ENCODE data around the gene CAGE1.
"Not testable (repeated sequence)": the region's sequence is repeated elsewhere in the genome, so short reads cannot be mapped to it uniquely, and the experiment has no call there.

Gene CAGE1

GRCh38 chr6:7401075-7401474, 11.5 kb upstream of the CAGE1 start:
- Histone ChIP-seq H3K36me3 (ENCODE audit: control insufficient read depth, insufficient read depth, low read length) (peaks cover 9% of the 10 kb centered on the region), H3K27me3 (ENCODE audit: control insufficient read depth, insufficient read depth, low read length) (no peaks in the 10 kb centered on the region), H3K4me3 (ENCODE audit: low read length) (no peak overlapping the region), H3K9ac (ENCODE audit: low read length) (no peak overlapping the region), H3K4me1 (ENCODE audit: control insufficient read depth, insufficient read depth, low read length) (no peaks in the 10 kb centered on the region), H3K27ac (ENCODE audit: low read depth, low read length) (no peak overlapping the region)

DNA sequence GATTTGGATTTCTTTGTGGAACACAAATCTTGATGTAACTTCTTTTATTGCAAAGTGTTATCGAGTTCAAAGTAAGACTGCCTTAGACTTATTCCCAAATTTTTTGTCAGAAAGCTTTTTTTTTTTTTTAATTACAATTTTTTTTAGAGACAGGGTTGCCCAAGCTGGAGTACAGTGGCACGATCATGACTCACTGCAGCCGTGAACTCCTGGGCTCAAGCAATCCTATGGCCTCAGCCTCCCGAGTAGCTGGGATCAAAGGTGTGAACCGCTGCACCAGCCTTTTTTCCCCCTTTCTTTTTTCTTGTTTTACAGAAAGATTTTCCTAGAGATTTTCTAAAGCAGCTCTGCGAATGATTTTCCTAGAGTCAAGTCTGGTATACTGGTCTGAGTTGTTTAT, 2.9 kb upstream of the CAGE1 start:
- no peak overlapping the region for H3K27ac ChIP-seq (ENCODE audit: low read depth, low read length)
- no peak overlapping the region for H3K4me3 ChIP-seq (ENCODE audit: low read length)
- peaks cover 7% of the 10 kb centered on the region for H3K4me1 ChIP-seq (ENCODE audit: control insufficient read depth, insufficient read depth, low read length)
- H3K27me3 ChIP-seq (ENCODE audit: control insufficient read depth, insufficient read depth, low read length): no peaks in the 10 kb centered on the region
- H3K9ac ChIP-seq (ENCODE audit: low read length): no peak overlapping the region
- no peaks in the 10 kb centered on the region for H3K36me3 ChIP-seq (ENCODE audit: control insufficient read depth, insufficient read depth, low read length)

GRCh38 chr6:7391151-7391550, 1.6 kb upstream of the CAGE1 start:
- H3K36me3 ChIP-seq (ENCODE audit: control insufficient read depth, insufficient read depth, low read length): no peaks in the 10 kb centered on the region
- H3K4me1 ChIP-seq (ENCODE audit: control insufficient read depth, insufficient read depth, low read length): peaks cover 7% of the 10 kb centered on the region
- no peaks in the 10 kb centered on the region for H3K27me3 ChIP-seq (ENCODE audit: control insufficient read depth, insufficient read depth, low read length)
- H3K4me3 ChIP-seq (ENCODE audit: low read length): no peak overlapping the region
- H3K9ac ChIP-seq (ENCODE audit: low read length): no peak overlapping the region
- H3K27ac ChIP-seq (ENCODE audit: low read depth, low read length): no peak overlapping the region

DNA sequence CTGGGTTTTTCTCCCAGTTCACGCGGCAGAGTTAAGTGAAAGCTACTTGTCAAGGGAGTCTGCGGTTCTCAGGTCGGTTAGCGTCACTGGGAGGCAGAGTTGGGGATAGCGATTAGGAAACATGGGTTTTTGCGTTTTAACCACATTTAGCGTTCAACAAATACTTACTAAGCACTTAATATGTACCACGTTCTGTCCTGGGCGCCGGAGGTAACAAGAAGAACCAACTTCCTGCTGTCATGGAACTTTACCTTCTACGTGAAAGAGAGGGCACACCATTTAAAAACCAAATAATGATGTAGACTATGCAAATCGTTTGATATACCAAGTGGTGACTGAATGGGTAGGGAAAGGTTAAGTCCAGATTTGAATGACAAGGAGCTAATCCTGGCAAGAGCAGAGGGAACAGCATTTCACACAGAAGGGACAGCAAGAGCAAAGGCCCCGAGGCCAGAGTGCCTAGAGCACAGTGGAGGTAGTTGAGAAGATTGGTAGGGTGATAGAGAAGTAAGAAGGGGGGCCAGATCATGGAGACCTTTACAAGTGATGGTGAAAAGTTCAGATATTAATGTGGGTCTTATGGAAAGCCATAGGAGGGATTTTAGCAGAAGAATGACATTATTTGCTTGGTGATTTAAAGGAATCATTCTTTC, 810 bp upstream of the CAGE1 start:
- peak overlapping the region; percentile 89 for H3K4me3 ChIP-seq (ENCODE audit: low read length)
- H3K27ac ChIP-seq (ENCODE audit: low read depth, low read length): peak overlapping the region; percentile 96
- no peaks in the 10 kb centered on the region for H3K36me3 ChIP-seq (ENCODE audit: control insufficient read depth, insufficient read depth, low read length)
- H3K27me3 ChIP-seq (ENCODE audit: control insufficient read depth, insufficient read depth, low read length): no peaks in the 10 kb centered on the region
- peaks cover 7% of the 10 kb centered on the region for H3K4me1 ChIP-seq (ENCODE audit: control insufficient read depth, insufficient read depth, low read length)
- peak overlapping the region; percentile 81 for H3K9ac ChIP-seq (ENCODE audit: low read length)

DNA sequence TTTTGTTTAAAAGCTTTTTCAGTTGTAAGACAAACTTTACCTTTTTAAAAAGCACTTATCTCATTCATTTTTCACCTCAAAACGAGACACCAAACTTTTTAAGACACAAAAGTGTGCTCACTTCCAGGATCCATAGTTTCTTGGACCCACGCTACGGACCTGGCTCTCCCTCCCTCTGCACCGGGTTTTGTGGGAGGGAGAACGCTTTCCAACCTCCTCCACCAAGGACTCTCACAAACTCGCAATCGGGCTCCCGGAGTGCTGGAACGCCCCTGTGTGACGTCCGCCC, 436 bp downstream of the CAGE1 start:
- Histone ChIP-seq H3K27ac (ENCODE audit: low read depth, low read length) (peak overlapping the region; percentile 96), H3K4me3 (ENCODE audit: low read length) (peak overlapping the region; percentile 89), H3K9ac (ENCODE audit: low read length) (peak overlapping the region; percentile 99), H3K36me3 (ENCODE audit: control insufficient read depth, insufficient read depth, low read length) (no peaks in the 10 kb centered on the region), H3K27me3 (ENCODE audit: control insufficient read depth, insufficient read depth, low read length) (no peaks in the 10 kb centered on the region), H3K4me1 (ENCODE audit: control insufficient read depth, insufficient read depth, low read length) (peaks cover 7% of the 10 kb centered on the region)

DNA sequence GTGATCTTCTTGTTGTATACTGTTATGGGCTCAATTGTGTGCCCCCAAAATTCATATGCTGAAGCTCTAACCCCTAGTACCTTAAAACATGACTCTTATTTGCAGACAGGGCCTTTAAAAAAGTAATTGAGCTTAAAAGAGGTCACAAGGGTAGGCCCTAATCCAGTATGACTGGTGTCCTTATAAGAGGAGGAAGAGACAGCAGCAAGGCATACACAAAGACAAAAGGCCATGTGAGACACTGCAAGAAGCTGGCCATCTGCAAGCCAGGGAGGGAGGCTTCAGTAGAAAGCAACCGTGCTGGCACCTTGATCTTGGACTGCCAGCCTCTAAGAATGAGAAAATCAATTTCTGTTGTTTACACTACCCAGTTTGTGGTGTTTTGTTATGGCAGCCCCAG, 8.4 kb downstream of the CAGE1 start:
- Histone ChIP-seq H3K4me1 (ENCODE audit: control insufficient read depth, insufficient read depth, low read length) (no peaks in the 10 kb centered on the region), H3K27ac (ENCODE audit: low read depth, low read length) (no peak overlapping the region), H3K9ac (ENCODE audit: low read length) (no peak overlapping the region), H3K4me3 (ENCODE audit: low read length) (no peak overlapping the region), H3K36me3 (ENCODE audit: control insufficient read depth, insufficient read depth, low read length) (no peaks in the 10 kb centered on the region), H3K27me3 (ENCODE audit: control insufficient read depth, insufficient read depth, low read length) (no peaks in the 10 kb centered on the region)

GRCh38 chr6:7378740-7379139, 10.8 kb downstream of the CAGE1 start:
- Histone ChIP-seq H3K9ac (ENCODE audit: low read length) (no peak overlapping the region), H3K4me3 (ENCODE audit: low read length) (no peak overlapping the region), H3K27ac (ENCODE audit: low read depth, low read length) (no peak overlapping the region), H3K36me3 (ENCODE audit: control insufficient read depth, insufficient read depth, low read length) (no peaks in the 10 kb centered on the region), H3K4me1 (ENCODE audit: control insufficient read depth, insufficient read depth, low read length) (no peaks in the 10 kb centered on the region), H3K27me3 (ENCODE audit: control insufficient read depth, insufficient read depth, low read length) (no peaks in the 10 kb centered on the region)

DNA sequence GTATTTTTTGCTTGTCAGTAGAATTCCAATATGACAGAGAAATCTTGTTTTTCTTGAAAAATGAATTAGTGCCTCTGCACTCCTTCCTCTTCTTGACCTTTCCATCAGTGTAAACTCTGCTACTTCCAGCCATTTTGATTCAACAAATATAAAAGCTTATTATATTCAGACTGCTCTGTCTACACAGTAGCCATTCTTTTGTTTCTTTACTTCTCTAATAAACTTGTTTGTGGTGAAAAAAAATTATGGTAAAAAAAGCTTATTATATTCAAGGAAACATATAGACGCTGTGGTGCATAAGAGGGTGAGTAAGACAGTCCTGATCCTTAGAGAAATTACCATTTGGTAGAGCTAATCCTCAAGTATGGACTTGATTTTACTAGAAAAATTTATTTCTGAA, 11.6 kb downstream of the CAGE1 start:
- H3K27me3 ChIP-seq (ENCODE audit: control insufficient read depth, insufficient read depth, low read length): no peaks in the 10 kb centered on the region
- no peaks in the 10 kb centered on the region for H3K4me1 ChIP-seq (ENCODE audit: control insufficient read depth, insufficient read depth, low read length)
- H3K36me3 ChIP-seq (ENCODE audit: control insufficient read depth, insufficient read depth, low read length): no peaks in the 10 kb centered on the region
- H3K9ac ChIP-seq (ENCODE audit: low read length): no peak overlapping the region
- no peak overlapping the region for H3K27ac ChIP-seq (ENCODE audit: low read depth, low read length)
- no peak overlapping the region for H3K4me3 ChIP-seq (ENCODE audit: low read length)

- Histone ChIP-seq H3K27ac (ENCODE audit: low read depth, low read length) (no peak overlapping the region), H3K9ac (ENCODE audit: low read length) (no peak overlapping the region), H3K27me3 (ENCODE audit: control insufficient read depth, insufficient read depth, low read length) (no peaks in the 10 kb centered on the region), H3K4me3 (ENCODE audit: low read length) (no peak overlapping the region), H3K4me1 (ENCODE audit: control insufficient read depth, insufficient read depth, low read length) (no peaks in the 10 kb centered on the region), H3K36me3 (ENCODE audit: control insufficient read depth, insufficient read depth, low read length) (no peaks in the 10 kb centered on the region)
Measured at GRCh38 chr6:7373739-7374138, 15.8 kb downstream of the CAGE1 start.

GRCh38 chr6:7367408-7367807, 22.1 kb downstream of the CAGE1 start:
- H3K27ac ChIP-seq (ENCODE audit: low read depth, low read length): no peak overlapping the region
- no peaks in the 10 kb centered on the region for H3K27me3 ChIP-seq (ENCODE audit: control insufficient read depth, insufficient read depth, low read length)
- no peak overlapping the region for H3K9ac ChIP-seq (ENCODE audit: low read length)
- H3K36me3 ChIP-seq (ENCODE audit: control insufficient read depth, insufficient read depth, low read length): no peaks in the 10 kb centered on the region
- H3K4me3 ChIP-seq (ENCODE audit: low read length): no peak overlapping the region
- H3K4me1 ChIP-seq (ENCODE audit: control insufficient read depth, insufficient read depth, low read length): no peaks in the 10 kb centered on the region

DNA sequence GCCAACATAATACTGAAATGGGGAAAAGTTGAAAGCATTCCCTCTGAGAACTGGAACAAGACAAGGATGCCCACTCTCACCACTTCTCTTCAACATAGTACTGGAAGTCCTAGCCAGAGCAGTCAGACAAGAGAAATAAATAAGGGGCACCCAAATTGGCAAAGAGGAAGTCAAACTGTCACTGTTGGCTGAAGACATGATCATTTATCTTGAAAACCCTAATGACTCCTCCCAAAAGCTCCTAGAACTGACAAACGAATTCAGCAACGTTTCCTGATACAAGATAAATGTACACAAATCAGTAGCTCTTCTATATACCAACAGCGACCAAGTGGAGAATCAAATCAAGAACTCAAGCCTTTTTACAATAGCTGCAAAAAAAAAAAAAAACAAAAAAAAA, 37.6 kb downstream of the CAGE1 start:
- not testable (repeated sequence) for H3K27ac ChIP-seq (ENCODE audit: low read depth, low read length); H3K4me3 ChIP-seq (ENCODE audit: low read length); H3K4me1 ChIP-seq (ENCODE audit: control insufficient read depth, insufficient read depth, low read length); H3K9ac ChIP-seq (ENCODE audit: low read length); H3K36me3 ChIP-seq (ENCODE audit: control insufficient read depth, insufficient read depth, low read length); H3K27me3 ChIP-seq (ENCODE audit: control insufficient read depth, insufficient read depth, low read length)

- H3K36me3 ChIP-seq (ENCODE audit: control insufficient read depth, insufficient read depth, low read length); H3K27me3 ChIP-seq (ENCODE audit: control insufficient read depth, insufficient read depth, low read length); H3K9ac ChIP-seq (ENCODE audit: low read length); H3K4me1 ChIP-seq (ENCODE audit: control insufficient read depth, insufficient read depth, low read length); H3K4me3 ChIP-seq (ENCODE audit: low read length); H3K27ac ChIP-seq (ENCODE audit: low read depth, low read length): not testable (repeated sequence)
Measured at GRCh38 chr6:7350591-7350990, 39.0 kb downstream of the CAGE1 start.

DNA sequence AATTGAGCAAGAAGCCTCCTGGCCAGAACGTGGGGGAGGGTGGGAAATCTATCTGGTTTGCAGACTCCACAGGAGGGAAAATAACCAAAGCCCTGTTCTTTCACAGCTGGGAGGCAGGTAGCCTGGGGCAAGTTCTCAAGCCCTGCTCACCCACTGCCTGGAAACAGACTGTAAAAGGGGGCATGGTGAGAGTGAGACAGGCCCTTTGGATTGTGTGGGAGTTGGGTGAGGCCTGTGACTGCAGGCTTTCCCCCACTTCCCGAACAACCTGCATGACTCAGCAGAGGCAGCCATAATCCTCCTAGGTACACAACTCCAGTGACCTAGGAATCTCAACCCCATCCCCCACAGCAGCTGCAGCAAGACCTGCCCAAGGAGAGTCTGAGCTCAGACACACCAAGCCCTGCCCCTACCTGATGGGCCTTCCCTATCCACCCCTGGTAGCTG, 42.0 kb downstream of the CAGE1 start:
- H3K36me3 ChIP-seq (ENCODE audit: control insufficient read depth, insufficient read depth, low read length); H3K4me3 ChIP-seq (ENCODE audit: low read length); H3K27me3 ChIP-seq (ENCODE audit: control insufficient read depth, insufficient read depth, low read length); H3K9ac ChIP-seq (ENCODE audit: low read length); H3K4me1 ChIP-seq (ENCODE audit: control insufficient read depth, insufficient read depth, low read length); H3K27ac ChIP-seq (ENCODE audit: low read depth, low read length): not testable (repeated sequence)

Data from rectal smooth muscle tissue (tissue), 1 donor.